ENCODE data around the gene KLC3. TPM values are rescaled to one million over a fixed set of nuclear protein-coding genes. Genes with fewer than 3 reads are reported as not detected.

Gene KLC3
- total RNA-seq, 1 donor from 2014 or later = not detected

DNA sequence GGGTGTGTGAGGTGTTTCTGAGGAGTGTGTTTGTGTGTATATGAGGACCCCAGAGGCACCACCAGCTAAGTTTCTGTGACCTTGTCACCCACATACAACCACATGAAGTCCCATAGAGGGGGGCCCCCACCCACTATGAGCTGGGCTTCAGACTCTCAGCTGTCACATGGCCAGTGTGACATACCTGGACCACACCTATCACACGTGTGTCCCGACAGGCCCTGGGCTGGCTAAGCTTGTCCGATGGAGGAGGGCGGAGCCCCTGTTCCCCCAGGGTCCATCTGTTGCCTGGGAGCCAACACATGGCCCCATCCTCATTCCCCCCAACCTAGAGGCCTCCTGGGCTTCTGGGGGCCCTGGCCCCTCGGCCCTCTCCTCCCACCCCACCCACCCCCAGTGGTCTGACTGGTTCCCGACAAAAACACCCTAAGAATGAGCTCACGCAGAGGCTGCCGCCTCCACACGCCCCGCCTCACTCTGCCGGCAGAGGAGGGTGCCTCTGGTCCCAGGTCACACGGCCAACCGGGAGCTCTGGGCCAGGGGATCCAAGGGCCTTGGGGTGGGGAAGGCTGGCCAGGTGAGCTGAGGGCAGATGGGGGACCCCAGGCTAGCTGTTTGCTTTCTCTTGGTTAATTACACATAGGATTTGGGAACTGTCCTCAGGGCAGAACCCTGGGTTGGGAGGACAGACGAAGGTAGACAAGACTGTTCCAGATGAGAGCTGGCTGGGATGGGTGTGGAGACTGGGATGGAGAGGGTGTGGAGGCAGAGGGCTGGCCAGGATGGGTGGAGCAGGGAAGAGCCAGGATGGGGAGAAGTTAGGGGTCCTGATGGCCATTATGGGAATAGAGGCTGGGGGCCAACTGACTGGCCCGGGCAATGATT, 4.3 kb downstream of the KLC3 start:
- ATAC-seq (no peak), DNase-seq (no peak)
- intact Hi-C loops (cut with micrococcal nuclease) = no loop called here

DNA sequence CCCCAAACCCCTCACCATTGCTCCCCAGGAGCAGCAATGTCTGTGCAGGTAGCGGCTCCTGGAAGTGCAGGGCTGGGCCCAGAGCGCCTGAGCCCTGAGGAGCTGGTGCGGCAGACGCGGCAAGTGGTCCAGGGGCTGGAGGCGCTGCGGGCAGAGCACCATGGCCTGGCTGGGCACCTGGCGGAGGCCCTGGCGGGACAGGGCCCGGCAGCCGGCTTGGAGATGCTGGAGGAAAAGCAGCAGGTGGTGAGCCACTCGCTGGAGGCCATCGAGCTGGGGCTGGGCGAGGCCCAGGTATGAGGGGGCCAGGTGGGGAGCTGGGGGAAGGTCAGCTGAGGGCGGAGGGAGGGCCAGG, 4.9 kb downstream of the KLC3 start:
- intact Hi-C loops (cut with micrococcal nuclease) = no loop called here
- ATAC-seq (no peak), DNase-seq (no peak)

DNA sequence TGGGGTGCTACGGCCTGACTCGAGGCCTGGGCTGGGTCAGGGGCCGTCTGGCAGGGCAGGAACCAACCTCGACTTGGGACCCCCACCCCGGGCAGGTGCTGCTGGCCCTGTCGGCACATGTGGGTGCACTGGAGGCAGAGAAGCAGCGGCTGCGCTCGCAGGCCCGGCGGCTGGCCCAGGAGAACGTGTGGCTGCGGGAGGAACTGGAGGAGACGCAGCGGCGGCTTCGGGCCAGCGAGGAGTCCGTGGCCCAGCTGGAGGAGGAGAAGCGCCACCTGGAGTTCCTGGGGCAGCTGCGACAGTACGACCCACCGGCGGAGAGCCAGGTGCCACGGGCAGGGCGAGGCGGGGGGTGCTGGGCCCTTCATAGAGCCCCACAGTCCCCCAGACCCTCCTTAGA, 5.9 kb downstream of the KLC3 start:
- ATAC-seq (no peak), DNase-seq (no peak)
- intact Hi-C loops (cut with micrococcal nuclease) = no loop called here

DNA sequence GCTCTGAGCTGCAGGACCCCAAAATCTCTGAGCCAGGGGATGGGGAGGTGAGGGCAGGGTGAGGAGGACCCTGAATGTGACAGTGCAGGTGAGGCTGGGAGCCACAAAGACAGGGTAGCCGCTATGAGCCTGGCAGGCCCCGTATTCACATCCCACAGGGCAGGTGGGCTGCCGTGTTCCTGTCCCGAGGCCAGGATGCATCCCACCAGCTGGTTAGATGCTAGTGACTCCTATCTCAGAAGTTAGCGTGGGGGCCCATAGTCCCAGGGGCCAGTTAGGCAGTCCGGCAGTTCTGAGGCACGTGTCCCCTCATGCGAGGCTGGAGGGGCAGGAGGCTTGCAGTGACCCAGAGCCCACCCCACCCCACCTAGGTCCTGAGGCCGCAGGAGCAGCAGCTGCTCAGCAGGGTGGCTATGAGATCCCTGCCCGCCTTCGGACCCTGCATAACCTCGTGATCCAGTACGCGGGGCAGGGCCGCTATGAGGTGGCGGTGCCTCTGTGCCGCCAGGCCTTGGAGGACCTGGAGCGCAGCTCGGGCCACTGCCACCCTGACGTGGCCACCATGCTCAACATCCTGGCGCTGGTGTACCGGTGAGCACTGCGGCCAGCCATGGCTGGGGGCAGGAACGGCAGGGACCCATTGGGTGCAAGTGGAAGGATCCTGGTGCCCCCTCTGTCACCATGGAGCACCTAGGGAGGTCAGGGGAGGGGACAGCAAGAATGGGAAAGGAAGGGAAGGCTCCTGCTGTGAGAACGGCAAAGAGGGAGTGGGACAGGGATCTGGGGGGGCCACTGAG, 7.2 kb downstream of the KLC3 start:
- intact Hi-C loops (cut with micrococcal nuclease) = no loop called here
- DNase-seq (no peak), ATAC-seq (no peak)

DNA sequence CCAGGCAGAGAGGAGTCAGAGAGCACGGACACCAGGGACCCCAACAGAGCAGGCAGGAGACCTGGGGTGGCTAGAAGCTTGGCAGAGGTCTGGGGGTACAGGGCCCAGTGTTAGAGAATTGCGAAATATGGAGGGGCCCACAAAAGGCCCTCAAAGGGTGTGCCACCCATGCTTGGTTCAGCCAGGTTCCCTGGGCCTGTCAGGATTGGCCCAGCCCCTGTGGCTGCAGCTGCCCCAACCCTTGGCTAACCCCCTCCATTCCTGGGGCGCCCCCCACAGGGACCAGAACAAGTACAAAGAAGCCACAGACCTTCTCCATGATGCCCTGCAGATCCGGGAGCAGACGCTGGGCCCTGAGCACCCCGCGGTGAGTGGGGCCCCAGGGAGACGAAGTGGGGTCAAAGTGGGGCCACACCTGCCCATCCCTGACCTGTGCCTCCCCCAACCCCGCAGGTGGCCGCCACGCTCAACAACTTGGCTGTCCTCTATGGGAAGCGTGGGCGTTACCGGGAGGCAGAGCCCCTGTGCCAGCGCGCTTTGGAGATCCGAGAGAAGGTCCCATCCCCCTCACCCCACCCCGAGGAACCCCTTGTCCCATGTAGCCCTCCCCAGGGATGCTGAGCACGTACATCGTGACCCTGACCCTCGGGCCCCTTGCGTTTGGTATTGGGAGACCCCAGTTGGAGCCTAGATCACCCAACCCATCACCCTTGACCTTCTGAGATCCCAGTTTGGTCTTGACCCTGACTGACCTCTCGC, 8.0 kb downstream of the KLC3 start:
- ATAC-seq (no peak), DNase-seq (no peak)
- intact Hi-C loops (cut with micrococcal nuclease) = no loop called here

DNA sequence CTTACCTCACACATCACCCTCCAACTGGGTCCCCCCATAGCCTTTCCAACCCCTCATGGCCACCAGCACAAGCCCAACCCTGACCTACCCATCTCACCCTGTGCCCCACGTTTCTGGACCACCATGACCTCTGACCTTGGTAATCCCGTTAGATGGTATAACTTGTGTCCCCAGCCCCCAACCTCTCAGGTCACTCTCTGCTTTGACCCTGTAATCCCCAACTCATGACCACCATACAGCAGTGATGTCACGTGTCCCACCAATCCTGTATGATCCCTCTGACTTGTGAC, 8.5 kb downstream of the KLC3 start:
- intact Hi-C loops (cut with micrococcal nuclease) = no loop called here
- ATAC-seq = no peak
- no peak for DNase-seq

DNA sequence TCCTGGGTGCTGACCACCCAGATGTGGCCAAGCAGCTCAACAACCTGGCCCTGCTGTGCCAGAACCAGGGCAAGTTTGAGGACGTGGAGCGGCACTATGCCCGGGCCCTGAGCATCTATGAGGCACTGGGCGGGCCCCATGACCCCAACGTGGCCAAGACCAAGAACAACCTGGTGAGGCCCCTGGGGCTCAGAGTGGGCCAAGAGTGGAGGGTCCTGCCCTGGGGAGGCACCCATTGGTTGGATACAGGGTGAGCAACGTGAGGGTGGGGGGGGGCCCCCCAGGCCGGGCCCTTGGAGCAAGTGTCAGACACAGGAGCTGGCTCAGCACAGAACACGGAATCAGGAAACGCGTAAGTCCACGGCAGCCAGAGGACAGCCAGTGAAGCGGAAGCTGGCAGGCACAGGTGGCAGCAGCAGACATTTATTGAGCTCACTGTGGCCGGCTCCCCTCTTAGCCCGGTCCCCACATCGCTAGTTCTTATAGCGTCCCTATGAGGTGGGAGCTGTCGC, 8.9 kb downstream of the KLC3 start:
- intact Hi-C loops (cut with micrococcal nuclease) = no loop called here
- no peak for DNase-seq
- ATAC-seq = no peak

DNA sequence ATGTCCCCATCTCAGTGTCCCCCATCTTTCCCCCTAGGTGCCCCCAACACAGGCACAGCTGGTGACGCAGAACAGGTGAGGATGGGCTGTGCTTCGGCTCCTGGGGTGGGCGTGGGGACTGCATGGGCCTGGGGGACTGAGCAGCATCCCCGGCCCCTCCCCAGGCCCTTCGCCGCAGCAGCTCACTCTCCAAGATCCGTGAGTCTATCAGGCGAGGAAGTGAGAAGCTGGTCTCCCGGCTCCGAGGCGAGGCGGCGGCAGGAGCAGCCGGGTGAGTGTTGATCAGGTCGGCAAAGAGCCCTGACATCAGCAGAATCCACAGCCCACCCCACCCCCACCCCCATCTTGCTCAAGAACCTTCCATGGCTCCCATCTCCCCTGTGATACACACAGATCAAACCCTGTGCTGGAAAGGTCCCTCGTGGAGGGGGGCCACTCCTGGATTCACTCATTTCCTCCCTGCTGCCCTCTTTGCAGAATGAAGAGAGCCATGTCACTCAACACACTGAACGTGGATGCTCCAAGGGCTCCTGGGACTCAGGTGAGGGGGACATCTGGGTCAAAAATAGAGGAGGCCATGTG, 10.0 kb downstream of the KLC3 start:
- ATAC-seq = no peak
- DNase-seq = no peak
- intact Hi-C loops (cut with micrococcal nuclease) = no loop called here

DNA sequence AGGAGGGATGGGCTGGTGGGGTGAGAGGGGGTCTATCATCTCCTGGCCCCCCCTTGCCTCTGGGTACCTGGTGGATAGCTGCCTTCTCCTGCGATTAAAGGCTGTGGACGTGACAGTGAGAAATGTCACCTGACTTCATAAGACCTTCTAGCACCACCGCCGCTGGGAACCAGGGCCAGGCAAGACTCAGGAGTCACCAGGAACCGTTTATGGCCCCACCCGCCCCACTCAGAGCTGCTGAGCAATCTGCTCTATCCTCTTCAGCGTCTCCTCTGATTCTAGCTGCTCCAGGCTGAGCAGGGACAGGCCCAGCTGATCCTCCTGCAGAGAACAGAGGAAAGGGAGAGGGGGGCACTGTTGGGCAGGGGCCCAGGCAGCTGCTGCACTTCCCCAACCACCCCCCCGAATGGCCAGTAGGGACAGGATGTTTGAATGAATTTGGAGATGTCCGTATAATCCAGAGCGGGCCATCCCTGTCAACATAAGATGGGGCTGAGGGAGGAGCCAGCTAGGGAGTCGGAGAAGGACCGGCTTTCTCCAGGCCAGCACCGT, 10.9 kb downstream of the KLC3 start:
- DNase-seq (no peak), ATAC-seq (no peak)
- intact Hi-C loops (cut with micrococcal nuclease) = no loop called here

DNA sequence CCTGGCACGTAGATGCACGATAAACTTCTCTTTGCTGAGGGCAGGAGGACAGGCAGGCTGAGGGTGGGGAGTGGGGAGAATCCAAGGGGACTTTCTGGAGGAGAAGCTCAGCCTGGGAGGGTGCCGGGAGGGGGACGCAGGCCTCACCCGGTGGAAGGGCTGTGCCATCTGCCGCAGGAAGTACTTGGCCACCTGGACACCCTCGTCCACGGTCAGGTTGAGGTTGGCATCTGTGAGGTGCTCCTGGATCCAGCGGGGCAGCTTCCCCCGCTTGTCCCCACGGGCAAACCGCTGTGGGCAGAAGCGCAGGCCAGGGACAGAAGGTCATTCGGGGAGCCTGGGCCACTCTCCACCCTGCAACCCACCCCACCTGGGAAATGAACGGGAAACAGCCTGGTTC, 11.5 kb downstream of the KLC3 start:
- ATAC-seq (no peak), DNase-seq (no peak)
- intact Hi-C loops (cut with micrococcal nuclease) = no loop called here

DNA sequence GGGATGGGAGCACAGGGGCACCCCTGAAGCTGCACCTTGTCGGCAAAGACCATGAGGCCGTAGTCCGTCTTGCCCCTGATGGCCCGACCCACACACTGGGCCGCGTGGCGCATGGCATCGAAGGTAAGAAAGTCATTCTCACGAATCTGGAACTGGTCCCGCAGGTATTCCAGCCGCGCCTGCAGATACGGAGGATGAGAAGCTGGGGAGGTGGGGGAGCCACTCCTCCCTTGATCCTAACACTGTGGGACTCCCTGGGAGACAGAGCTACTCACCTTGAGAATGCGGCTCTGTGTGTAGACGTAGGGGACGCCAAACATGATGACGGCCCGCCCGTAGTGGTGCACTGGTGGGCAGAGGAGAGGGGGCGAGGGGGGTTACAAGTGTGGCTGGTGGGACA, 11.9 kb downstream of the KLC3 start:
- DNase-seq (no peak), ATAC-seq (no peak)
- intact Hi-C loops (cut with micrococcal nuclease) = no loop called here

DNA sequence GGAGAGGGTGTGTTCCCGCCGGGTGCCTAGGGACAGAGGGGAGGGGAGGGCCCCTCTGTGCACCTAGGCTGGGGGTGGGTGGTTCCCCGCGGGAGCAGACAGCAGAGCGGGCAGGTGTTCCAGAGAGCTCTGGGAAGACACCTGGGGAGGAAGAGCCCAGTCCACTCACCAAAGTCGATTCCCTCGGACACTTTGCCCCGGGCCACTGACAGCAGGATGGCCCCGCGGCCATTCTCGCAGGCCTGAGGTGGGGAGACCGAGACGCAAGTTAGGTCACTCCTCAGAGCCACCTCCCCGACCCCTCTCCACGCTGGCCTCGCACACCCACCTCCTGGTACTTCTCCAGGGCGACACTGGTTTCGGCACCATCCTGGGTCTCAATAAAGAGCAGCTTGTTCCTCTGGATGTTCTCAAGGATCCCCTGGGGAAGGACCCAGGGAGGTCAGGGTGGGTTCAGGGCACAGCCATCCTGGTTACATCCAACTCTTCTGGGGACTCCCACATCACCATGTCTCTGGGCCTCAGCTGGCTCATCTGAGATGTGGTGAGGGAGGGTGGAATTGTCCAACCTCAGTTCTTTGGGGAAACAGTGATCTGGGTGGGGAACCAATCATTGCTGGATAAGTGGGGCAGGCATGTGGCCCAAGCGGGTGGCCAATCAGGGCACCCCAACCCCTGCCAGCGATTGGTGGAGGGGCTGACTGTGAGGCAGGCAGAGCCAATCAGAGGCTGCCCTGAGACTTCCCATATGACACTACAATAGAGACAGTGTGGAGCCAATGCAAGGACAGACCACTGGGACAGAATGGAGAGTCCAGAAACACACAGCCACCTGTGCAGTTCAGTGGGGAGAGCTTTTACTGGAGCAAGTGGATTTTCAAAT, 12.6 kb downstream of the KLC3 start:
- ATAC-seq = no peak
- no peak for DNase-seq
- intact Hi-C loops (cut with micrococcal nuclease) = no loop called here

DNA sequence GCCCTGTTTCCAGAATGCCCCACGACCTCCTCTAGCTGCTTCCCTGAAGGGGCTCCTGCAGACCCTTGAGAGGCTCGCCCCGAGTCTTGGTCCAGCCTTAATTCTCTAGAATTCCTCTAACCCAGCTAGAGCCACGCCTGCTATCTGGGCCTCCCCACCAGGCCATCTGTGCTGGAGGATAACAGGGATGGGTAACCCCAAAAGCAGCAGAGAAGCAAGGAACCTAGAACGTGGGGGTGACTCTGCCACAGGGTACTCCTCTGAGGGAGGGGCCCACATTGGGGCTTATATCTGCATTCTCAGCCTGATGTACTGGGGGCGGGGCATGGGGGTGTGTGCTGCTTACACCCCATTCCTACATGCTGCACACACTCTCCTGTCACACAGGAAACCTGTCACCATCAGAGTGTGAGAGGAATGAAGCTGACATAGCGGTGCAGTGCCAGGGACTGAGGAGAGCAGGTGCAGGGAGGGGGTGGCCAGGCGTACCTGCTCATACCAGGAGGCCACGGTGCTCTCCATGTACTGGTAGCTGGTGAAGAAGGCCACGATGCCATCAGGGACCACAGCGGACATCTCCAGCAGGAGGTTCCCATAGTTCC, 13.8 kb downstream of the KLC3 start:
- no peak for ATAC-seq
- DNase-seq = no peak
- intact Hi-C loops (cut with micrococcal nuclease) = no loop called here

DNA sequence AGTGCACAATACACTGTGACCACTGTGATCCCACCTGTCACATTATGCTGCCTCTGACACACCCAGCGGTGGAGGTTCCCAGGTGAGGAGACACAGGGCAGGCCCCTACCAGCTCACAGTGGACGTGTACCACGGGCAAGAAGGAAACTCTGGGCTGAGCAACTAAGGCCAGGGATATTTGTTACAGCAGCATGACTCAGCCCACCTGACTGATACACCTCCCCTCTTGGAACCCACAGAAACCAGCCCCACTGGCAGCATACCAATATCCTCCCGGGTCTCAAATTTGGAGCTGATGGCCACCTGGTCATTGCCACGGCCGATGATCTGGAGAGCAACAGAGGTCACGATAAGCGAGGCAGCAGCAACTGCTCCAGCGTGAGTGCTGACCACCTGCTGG, 14.9 kb downstream of the KLC3 start:
- ATAC-seq = no peak
- no peak for DNase-seq
- intact Hi-C loops (cut with micrococcal nuclease) = no loop called here

DNA sequence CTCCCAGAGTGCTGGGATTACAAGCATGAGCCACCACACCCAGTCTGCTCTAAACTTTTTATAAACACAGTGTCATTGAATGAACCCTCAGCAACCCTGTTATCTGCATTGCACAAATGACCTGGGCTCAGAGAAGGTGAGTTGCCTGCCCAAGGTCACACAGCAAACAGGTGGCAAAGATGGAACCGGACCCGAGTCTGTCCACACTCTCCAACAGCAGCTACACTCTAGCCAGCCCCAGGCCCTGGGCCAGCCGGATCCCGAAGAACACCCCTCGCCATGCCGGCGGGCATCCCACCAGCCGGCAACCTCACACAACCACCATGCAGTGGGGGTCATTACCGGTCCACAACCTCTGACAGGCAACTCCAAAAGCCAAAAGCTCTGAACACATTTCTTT, 15.4 kb downstream of the KLC3 start:
- DNase-seq (no peak), ATAC-seq (no peak)
- intact Hi-C loops (cut with micrococcal nuclease) = no loop called here

DNA sequence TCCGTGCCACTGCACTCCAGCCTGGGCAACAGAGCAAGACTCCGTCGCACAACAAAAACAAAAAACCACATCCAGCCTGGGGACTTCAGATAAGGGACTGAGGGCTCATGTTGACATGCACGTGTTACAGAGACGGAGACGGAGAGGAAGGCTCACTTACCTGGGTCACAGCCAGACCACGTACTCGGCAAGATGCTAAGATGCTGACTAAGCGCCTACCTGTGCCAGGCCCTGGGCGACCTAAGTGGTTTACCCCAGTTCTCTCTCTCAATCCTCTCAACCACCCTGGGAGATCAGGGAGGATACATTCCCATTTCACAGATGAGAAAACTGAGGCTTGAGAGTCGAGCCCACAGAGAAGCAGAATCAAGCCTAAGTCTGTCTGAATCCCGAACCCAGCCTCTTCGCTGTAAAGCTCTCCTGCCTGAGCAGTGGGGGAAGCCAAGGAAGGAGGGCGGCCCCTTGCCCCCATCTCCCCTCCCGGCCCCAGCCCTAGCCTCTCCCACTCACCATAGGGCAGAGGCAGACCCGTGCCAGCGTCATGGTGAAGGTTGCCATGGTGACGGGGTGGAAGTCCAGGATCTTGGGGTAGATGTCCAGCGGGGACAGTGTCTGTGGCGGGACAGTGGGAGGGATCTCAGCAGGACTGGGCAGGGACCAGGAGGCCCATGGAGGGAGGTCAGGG, 16.4 kb downstream of the KLC3 start:
- ATAC-seq (no peak), DNase-seq (no peak)
- intact Hi-C loops (cut with micrococcal nuclease) = no loop called here

DNA sequence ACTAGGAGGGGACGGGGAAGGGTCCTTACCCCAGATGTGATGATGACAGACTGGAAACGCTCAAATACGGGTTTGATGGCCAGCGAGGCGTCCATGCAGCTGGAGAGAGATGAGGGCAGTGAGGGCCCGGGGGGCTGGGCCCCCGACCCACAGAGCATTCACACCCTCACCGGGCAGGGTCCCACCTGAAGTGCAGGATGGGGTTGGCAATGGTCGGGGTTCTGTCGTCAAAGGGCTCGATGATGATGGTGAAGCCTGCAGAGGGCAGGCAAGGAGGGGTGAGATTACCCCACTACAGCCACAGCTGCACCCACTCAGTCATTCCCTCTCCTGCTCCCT, 16.9 kb downstream of the KLC3 start:
- intact Hi-C loops (cut with micrococcal nuclease) = no loop called here

More for the DNA sequence above, 16.9 kb downstream of the KLC3 start:
- ATAC-seq = no peak
- DNase-seq = no peak
